BJ (cell line): Measurements from ENCODE around the gene ZNHIT6. TPM values are rescaled to one million over a fixed set of nuclear protein-coding genes. Genes with fewer than 3 reads are reported as not detected.

Experiments used
- CTCF ChIA-PET: fragments of 350-600 bp; formaldehyde crosslinking; extraction: SDS; loops from one replicate; lab custom pipeline; 2021; ENCODE audit warnings: antibody characterized with exemption, inconsistent platforms; lab: Yijun Ruan, JAX
- POLR2A ChIA-PET: fragments of 300-600 bp; sonication (Branson Sonifier 250); formaldehyde crosslinking; extraction: SDS; loops from one replicate; lab custom pipeline; 2021; ENCODE audit warnings: antibody characterized with exemption; lab: Charles Lee
- DNase-seq: peaks from one replicate; pipeline ENCODE4 v3.0.0-alpha.2; 2011; ENCODE audit warnings: low read depth
- H3K27me3 ChIP-seq: 2 replicates; pipeline ENCODE4 v1.6.0; 2011; ENCODE audit warnings: low read length; ENCODE audit not compliant: control insufficient read depth, insufficient read depth
- H3K36me3 ChIP-seq: 2 replicates; pipeline ENCODE4 v1.5.1; 2011; ENCODE audit warnings: low read length; ENCODE audit not compliant: control insufficient read depth, insufficient read depth
- H3K4me3 ChIP-seq: 2 replicates; pipeline ENCODE4 v1.5.1; 2011; ENCODE audit warnings: low read depth, mild to moderate bottlenecking, control low read depth, low read length
- CTCF ChIP-seq: IDR thresholded peaks from 2 replicates; pipeline ENCODE4 v1.5.1; 2011; ENCODE audit warnings: low read depth, mild to moderate bottlenecking, control low read depth, inconsistent platforms, low read length, moderate library complexity; ENCODE audit not compliant: insufficient read depth
- polyA plus RNA-seq: library from polyadenylated mRNA; depleted of rRNA; stranded (reverse); fragments of >200 nt; gene quantifications from 2 replicates; pipeline ENCODE4 v1.2.3, GENCODE V29; 2011

The ZNHIT6 gene
- polyA plus RNA-seq, 1 experiment, result 5.6 TPM

DNA sequence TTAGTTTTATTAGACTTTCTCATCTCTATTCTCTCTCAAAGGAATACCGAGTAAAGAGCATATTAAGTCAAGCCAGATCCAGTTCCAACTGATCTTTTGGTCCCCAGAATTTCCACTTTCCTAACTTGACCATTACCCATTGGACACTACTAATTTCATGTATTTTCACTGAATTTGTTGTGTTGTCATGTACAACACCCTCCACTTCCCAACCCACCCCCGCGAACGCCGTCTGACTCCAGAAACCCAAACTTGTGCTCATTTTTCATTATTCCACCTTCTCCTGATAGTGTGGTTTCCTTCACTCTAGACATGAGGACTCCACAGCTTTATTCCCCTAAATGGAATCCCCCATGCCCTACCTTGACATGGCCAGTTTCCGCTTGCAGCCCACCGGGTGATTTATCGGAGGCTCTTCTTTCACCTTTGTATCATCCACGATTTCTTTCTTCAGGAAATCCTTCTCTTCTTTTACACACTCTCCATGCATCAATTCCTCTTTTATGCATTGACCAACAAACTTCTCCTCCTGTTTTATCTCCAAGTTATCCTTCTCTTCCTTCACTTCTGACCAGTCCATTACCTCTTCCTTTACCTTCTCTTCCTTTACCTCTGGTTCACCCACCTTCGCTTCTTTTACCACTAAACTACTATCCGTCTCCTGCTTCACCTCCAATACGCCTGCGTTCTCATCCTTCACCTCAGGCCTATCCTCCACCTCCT lies 805 bp downstream of the ZNHIT6 start:
- POLR2A ChIA-PET, result no interaction called here
- CTCF ChIA-PET, result interaction anchor here (1.1 to 2.4 kb wide), 4 partner anchors 14 to 399 kb away, joined by 3 to 5 read pairs (median 4); no protein-coding TSS in a partner anchor
- peak overlapping the region; percentile 80 for H3K4me3 ChIP-seq

GRCh38 chr1:85705940-85706339 lies 2.3 kb downstream of the ZNHIT6 start:
- ChIA-PET POLR2A (no interaction called here), CTCF (interaction anchor here (1.1 to 1.3 kb wide), 2 partner anchors 13 to 179 kb away, joined by 3 to 6 read pairs; no protein-coding TSS in a partner anchor)
- DNase-seq, result no peak
- no peak for TF ChIP-seq CTCF
- no peak overlapping the region for H3K4me3 ChIP-seq
- no peaks in the 10 kb centered on the region; the same call in 1 of the 2 replicates for H3K36me3 ChIP-seq
- H3K27me3 ChIP-seq, result no peaks in the 10 kb centered on the region

More for the DNA sequence above, 805 bp downstream of the ZNHIT6 start:
- Histone ChIP-seq H3K27me3 (no peaks in the 10 kb centered on the region), H3K36me3 (no peaks in the 10 kb centered on the region)
- no peak for DNase-seq
- no peak for TF ChIP-seq CTCF

- Histone ChIP-seq H3K36me3 (no peaks in the 10 kb centered on the region; the same call in 1 of the 2 replicates), H3K4me3 (no peak overlapping the region), H3K27me3 (no peaks in the 10 kb centered on the region)
- ChIA-PET POLR2A (no interaction called here), CTCF (interaction anchor here (1.3 kb wide), 1 partner anchor 392 kb away, joined by 8 read pairs; no protein-coding TSS in a partner anchor)
- DNase-seq, result no peak
- TF ChIP-seq CTCF, result no peak
These were observed 7.8 kb downstream of the ZNHIT6 start for GRCh38 chr1:85700422-85700821.

DNA sequence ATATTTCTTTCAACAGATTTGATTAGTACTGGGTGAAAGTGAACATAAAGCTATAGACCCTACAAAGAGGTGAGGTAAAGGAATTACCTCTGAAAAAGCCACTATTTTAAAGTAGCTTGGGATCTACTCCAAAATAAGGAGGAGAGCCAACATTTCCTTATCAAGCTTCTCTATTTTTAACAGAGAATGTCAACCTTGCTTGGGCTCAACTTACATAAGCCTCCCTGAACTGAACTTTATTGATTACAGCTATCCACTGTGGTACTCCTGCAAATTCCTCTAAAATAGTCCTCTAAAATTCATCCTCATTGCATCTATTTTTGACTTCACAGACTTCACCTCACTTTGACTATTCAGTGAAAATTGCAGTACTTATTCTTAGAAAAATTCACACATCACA lies 10.3 kb downstream of the ZNHIT6 start:
- ChIA-PET CTCF (interaction anchor here (1.0 to 2.1 kb wide), 2 partner anchors 85 to 91 kb away, joined by 3 to 5 read pairs; no protein-coding TSS in a partner anchor), POLR2A (interaction anchor here (0.7 kb wide), 1 partner anchor 113 kb away, joined by 3 read pairs; no protein-coding TSS in a partner anchor)
- DNase-seq, result no peak
- H3K27me3 ChIP-seq, result no peaks in the 10 kb centered on the region
- no peak for TF ChIP-seq CTCF
- no peaks in the 10 kb centered on the region; the same call in 1 of the 2 replicates for H3K36me3 ChIP-seq
- no peak overlapping the region for H3K4me3 ChIP-seq

GRCh38 chr1:85692730-85693314 lies 15.4 kb downstream of the ZNHIT6 start:
- Histone ChIP-seq H3K4me3 (no peak overlapping the region), H3K36me3 (no peaks in the 10 kb centered on the region), H3K27me3 (no peaks in the 10 kb centered on the region)
- DNase-seq, result peak; percentile 28
- ChIA-PET POLR2A (interaction anchor here (0.6 to 2.2 kb wide), 6 partner anchors 87 to 433 kb away, joined by 3 to 26 read pairs (median 4); partner anchors contain the start of gene C1orf52), CTCF (interaction anchor here (0.6 to 6.1 kb wide), 27 partner anchors 10 to 434 kb away, joined by 3 to 52 read pairs (median 5); partner anchors contain the start of genes C1orf52 and ZNHIT6)
- TF ChIP-seq CTCF, result peak; percentile 43
